Neural cell (in vitro differentiated cells): Measurements from ENCODE around the gene HERPUD2.

Experiments used
- EP300 ChIP-seq: fragments of 450-650 bp; conservative IDR thresholded peaks from 2 replicates; pipeline ENCODE4 v1.6.1; 2014; ENCODE audit warnings: antibody characterized with exemption, mild to moderate bottlenecking, moderate library complexity; ENCODE audit not compliant: poor library complexity, severe bottlenecking
- EZH2 ChIP-seq: fragments of 200-600, 300-800 bp; shearing (Covaris generic), sonication (generic); IDR thresholded peaks from 2 replicates; pipeline ENCODE4 v1.6.1; 2014; ENCODE audit warnings: antibody characterized with exemption, low read length, borderline replicate concordance, mild to moderate bottlenecking; ENCODE audit not compliant: insufficient read depth, poor library complexity, severe bottlenecking
- MXI1 ChIP-seq: fragments of 450-650 bp; conservative IDR thresholded peaks from 2 replicates; pipeline ENCODE4 v1.6.1; 2014; ENCODE audit warnings: antibody characterized with exemption, mild to moderate bottlenecking; ENCODE audit not compliant: poor library complexity, severe bottlenecking
- POLR2AphosphoS5 ChIP-seq: IDR thresholded peaks from 2 replicates; pipeline ENCODE4 v1.6.1; 2012
- RAD21 ChIP-seq: fragments of 450-650 bp; conservative IDR thresholded peaks from 2 replicates; pipeline ENCODE4 v1.6.1; 2014; ENCODE audit warnings: antibody characterized with exemption, mild to moderate bottlenecking, moderate library complexity
- SMC3 ChIP-seq: fragments of 450-650 bp; conservative IDR thresholded peaks from 2 replicates; pipeline ENCODE4 v1.6.1; 2014; ENCODE audit warnings: antibody characterized with exemption, mild to moderate bottlenecking, moderate library complexity; ENCODE audit not compliant: poor library complexity
- TF ChIP-seq, protein P1 (sequence below): IDR thresholded peaks from 2 replicates; pipeline ENCODE4 v1.6.1; 2012; ENCODE audit warnings: borderline replicate concordance
- TF ChIP-seq, protein P2 (sequence below): fragments of 450-650 bp; IDR thresholded peaks from 2 replicates; pipeline ENCODE4 v1.5.1; 2014; ENCODE audit warnings: antibody characterized with exemption, mild to moderate bottlenecking, moderate library complexity; ENCODE audit not compliant: poor library complexity, severe bottlenecking

DNA sequence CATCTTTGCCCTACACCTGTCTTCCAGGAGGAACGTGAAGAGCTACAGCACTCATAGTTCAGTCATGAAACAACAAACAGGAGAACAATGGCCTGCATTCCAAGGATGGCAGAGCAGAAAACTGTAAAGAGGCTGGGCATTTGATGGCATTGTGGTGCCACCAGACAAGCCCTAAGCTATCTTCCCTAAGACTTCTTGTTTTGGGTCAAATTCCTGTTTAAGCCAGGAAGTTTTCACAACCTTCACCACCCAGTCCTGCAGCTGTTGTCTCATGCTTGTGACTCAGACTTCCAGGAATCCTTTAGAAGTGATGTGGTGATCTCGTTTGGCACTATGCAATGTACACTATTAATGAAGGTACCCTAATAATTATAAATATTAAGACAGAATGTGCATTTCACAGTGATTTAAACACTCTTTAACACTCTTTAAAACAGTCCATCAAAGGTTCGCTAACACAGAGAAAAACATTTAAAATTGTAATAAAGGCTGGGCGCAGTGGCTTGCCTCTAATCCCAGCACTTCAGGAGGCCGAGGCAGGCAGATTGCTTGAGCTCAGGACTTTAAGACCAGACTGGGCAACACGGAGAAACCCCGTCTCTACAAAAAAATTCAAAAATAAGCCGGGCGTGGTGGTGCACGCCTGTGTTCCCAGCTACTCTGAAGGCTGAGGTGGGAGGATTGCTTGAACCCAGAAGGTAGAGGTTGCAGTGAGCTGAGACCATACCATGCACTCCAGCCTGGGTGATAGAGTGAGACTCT is 2.7 kb upstream of the HERPUD2 start:
- no peak for TF ChIP-seq POLR2AphosphoS5
- TF ChIP-seq, protein P1, sequence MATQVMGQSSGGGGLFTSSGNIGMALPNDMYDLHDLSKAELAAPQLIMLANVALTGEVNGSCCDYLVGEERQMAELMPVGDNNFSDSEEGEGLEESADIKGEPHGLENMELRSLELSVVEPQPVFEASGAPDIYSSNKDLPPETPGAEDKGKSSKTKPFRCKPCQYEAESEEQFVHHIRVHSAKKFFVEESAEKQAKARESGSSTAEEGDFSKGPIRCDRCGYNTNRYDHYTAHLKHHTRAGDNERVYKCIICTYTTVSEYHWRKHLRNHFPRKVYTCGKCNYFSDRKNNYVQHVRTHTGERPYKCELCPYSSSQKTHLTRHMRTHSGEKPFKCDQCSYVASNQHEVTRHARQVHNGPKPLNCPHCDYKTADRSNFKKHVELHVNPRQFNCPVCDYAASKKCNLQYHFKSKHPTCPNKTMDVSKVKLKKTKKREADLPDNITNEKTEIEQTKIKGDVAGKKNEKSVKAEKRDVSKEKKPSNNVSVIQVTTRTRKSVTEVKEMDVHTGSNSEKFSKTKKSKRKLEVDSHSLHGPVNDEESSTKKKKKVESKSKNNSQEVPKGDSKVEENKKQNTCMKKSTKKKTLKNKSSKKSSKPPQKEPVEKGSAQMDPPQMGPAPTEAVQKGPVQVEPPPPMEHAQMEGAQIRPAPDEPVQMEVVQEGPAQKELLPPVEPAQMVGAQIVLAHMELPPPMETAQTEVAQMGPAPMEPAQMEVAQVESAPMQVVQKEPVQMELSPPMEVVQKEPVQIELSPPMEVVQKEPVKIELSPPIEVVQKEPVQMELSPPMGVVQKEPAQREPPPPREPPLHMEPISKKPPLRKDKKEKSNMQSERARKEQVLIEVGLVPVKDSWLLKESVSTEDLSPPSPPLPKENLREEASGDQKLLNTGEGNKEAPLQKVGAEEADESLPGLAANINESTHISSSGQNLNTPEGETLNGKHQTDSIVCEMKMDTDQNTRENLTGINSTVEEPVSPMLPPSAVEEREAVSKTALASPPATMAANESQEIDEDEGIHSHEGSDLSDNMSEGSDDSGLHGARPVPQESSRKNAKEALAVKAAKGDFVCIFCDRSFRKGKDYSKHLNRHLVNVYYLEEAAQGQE = no peak
- TF ChIP-seq, protein P2, sequence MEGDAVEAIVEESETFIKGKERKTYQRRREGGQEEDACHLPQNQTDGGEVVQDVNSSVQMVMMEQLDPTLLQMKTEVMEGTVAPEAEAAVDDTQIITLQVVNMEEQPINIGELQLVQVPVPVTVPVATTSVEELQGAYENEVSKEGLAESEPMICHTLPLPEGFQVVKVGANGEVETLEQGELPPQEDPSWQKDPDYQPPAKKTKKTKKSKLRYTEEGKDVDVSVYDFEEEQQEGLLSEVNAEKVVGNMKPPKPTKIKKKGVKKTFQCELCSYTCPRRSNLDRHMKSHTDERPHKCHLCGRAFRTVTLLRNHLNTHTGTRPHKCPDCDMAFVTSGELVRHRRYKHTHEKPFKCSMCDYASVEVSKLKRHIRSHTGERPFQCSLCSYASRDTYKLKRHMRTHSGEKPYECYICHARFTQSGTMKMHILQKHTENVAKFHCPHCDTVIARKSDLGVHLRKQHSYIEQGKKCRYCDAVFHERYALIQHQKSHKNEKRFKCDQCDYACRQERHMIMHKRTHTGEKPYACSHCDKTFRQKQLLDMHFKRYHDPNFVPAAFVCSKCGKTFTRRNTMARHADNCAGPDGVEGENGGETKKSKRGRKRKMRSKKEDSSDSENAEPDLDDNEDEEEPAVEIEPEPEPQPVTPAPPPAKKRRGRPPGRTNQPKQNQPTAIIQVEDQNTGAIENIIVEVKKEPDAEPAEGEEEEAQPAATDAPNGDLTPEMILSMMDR = no peak
- no peak for TF ChIP-seq EP300
- no peak for TF ChIP-seq RAD21
- TF ChIP-seq EZH2 = no peak
- no peak for TF ChIP-seq SMC3
- TF ChIP-seq MXI1 = no peak
